GM12878 (cell line): ENCODE results near the gene YEATS4.

Experiments
- BCL11A ChIP-seq: IDR thresholded peaks from 2 replicates; pipeline ENCODE4 v1.6.1; 2011; ENCODE audit warnings: low read depth, low read length
- EP300 ChIP-seq, 2 experiments: fragments of 150-350 bp in 1 of 2; IDR thresholded peaks; 2 replicates each; pipeline ENCODE4 v1.6.1; 2011 to 2012; ENCODE audit warnings: low read depth in 2 of 2, low read length in 2 of 2, borderline replicate concordance in 1 of 2, improper control_type of control experiment in 1 of 2, inconsistent platforms in 1 of 2; ENCODE audit not compliant: control insufficient read depth in 1 of 2
- GABPA ChIP-seq: IDR thresholded peaks from 2 replicates; pipeline ENCODE4 v1.6.1; 2014; ENCODE audit warnings: antibody characterized with exemption, low read depth, mild to moderate bottlenecking, inconsistent platforms
- HDGF ChIP-seq: fragments of 450-650 bp; IDR thresholded peaks from 2 replicates; pipeline ENCODE4 v1.6.1; 2016; ENCODE audit warnings: antibody characterized with exemption
- IKZF1 ChIP-seq: fragments of 450-650 bp; conservative IDR thresholded peaks from 2 replicates; pipeline ENCODE4 v1.6.1; 2017; ENCODE audit warnings: antibody characterized with exemption, mild to moderate bottlenecking
- LARP7 ChIP-seq: fragments of 450-650 bp; IDR thresholded peaks from 2 replicates; pipeline ENCODE4 v1.6.1; 2017; ENCODE audit warnings: mild to moderate bottlenecking
- MYC ChIP-seq: IDR thresholded peaks from 2 replicates; pipeline ENCODE4 v1.6.1; 2011; ENCODE audit warnings: mild to moderate bottlenecking, low read length, moderate library complexity, inconsistent platforms; ENCODE audit not compliant: insufficient read depth, insufficient replicate concordance, insufficient read length, severe bottlenecking
- NFXL1 ChIP-seq: fragments of 450-650 bp; IDR thresholded peaks from 2 replicates; pipeline ENCODE4 v1.6.1; 2017; ENCODE audit warnings: antibody characterized with exemption, mild to moderate bottlenecking, borderline replicate concordance
- SP1 ChIP-seq: IDR thresholded peaks from one replicate; pipeline ENCODE4 v1.6.1; 2011; ENCODE audit warnings: low read depth, low read length
- YY1 ChIP-seq: IDR thresholded peaks from 2 replicates; pipeline ENCODE4 v1.6.1; 2011; ENCODE audit warnings: low read depth, mild to moderate bottlenecking, low read length
- ZNF384 ChIP-seq: IDR thresholded peaks from 2 replicates; pipeline ENCODE4 v1.6.1; 2012; ENCODE audit warnings: low read depth, mild to moderate bottlenecking, low read length, improper control_type of control experiment, borderline replicate concordance
- TF ChIP-seq, protein P1 (sequence below), 3 experiments: IDR thresholded peaks in 2 of 3; conservative IDR thresholded peaks in 1 of 3; 2 replicates each; pipeline ENCODE4 v1.5.1; 2011; ENCODE audit warnings: low read depth in 3 of 3, low read length in 3 of 3, mild to moderate bottlenecking in 3 of 3, control low read depth in 2 of 3, moderate library complexity in 2 of 3, inconsistent platforms in 1 of 3, mixed read lengths in 1 of 3; ENCODE audit not compliant: control insufficient read depth in 2 of 3, insufficient read depth in 1 of 3; ENCODE audit errors: extremely low read depth in 1 of 3
- TF ChIP-seq, protein P2 (sequence below): fragments of 450-650 bp; formaldehyde crosslinking; IDR thresholded peaks from 2 replicates; pipeline ENCODE4 v1.4.0; 2022; ENCODE audit warnings: mild to moderate bottlenecking, moderate library complexity
- TF ChIP-seq, protein P3 (sequence below): IDR thresholded peaks from 2 replicates; pipeline ENCODE4 v1.6.1; 2012; ENCODE audit warnings: low read length, inconsistent platforms

DNA sequence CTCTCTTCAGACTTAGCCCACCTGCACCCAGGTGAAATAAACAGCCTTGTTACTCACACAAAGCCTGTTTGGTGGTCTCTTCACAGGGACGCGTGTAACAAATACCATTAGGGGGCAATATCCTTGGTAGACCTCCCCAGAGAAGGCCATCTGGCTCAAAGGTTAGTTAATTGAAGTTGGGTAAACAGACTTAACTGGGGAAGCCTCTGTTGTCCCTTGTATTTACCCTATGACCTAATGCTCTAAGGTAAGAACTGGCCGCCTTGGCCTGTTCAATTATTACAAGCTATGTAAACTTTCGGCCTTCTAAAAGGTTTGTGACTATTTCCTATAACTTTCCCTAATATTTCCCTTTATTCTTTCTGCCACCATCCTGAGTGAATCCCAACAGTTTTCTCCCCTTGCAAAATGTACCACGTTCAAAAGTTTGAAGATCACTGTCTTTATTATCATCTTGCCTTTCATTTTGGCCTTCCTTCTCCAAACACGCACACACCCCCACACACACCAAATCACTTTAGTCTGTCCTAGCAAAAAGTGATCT is 26.7 kb upstream of the YEATS4 start:
- TF ChIP-seq LARP7 (no peak), MYC (no peak), HDGF (no peak), SP1 (no peak), GABPA (no peak), BCL11A (no peak), NFXL1 (no peak), EP300 (IDR thresholded peaks at IDR 0.05; ENCODE audit: borderline replicate concordance in 1 of 2, control insufficient read depth in 1 of 2, low read depth in 2 of 2, low read length in 2 of 2) (no peak), YY1 (no peak), IKZF1 (no peak), ZNF384 (no peak)
- TF ChIP-seq, protein P1, sequence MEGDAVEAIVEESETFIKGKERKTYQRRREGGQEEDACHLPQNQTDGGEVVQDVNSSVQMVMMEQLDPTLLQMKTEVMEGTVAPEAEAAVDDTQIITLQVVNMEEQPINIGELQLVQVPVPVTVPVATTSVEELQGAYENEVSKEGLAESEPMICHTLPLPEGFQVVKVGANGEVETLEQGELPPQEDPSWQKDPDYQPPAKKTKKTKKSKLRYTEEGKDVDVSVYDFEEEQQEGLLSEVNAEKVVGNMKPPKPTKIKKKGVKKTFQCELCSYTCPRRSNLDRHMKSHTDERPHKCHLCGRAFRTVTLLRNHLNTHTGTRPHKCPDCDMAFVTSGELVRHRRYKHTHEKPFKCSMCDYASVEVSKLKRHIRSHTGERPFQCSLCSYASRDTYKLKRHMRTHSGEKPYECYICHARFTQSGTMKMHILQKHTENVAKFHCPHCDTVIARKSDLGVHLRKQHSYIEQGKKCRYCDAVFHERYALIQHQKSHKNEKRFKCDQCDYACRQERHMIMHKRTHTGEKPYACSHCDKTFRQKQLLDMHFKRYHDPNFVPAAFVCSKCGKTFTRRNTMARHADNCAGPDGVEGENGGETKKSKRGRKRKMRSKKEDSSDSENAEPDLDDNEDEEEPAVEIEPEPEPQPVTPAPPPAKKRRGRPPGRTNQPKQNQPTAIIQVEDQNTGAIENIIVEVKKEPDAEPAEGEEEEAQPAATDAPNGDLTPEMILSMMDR (IDR thresholded peaks at IDR 0.05 in 2 of 3, conservative IDR thresholded peaks at IDR 0.05 in 1 of 3; ENCODE audit: control insufficient read depth in 2 of 3, extremely low read depth in 1 of 3, insufficient read depth in 1 of 3, low read depth in 3 of 3, low read length in 3 of 3): no peak
- TF ChIP-seq, protein P2, sequence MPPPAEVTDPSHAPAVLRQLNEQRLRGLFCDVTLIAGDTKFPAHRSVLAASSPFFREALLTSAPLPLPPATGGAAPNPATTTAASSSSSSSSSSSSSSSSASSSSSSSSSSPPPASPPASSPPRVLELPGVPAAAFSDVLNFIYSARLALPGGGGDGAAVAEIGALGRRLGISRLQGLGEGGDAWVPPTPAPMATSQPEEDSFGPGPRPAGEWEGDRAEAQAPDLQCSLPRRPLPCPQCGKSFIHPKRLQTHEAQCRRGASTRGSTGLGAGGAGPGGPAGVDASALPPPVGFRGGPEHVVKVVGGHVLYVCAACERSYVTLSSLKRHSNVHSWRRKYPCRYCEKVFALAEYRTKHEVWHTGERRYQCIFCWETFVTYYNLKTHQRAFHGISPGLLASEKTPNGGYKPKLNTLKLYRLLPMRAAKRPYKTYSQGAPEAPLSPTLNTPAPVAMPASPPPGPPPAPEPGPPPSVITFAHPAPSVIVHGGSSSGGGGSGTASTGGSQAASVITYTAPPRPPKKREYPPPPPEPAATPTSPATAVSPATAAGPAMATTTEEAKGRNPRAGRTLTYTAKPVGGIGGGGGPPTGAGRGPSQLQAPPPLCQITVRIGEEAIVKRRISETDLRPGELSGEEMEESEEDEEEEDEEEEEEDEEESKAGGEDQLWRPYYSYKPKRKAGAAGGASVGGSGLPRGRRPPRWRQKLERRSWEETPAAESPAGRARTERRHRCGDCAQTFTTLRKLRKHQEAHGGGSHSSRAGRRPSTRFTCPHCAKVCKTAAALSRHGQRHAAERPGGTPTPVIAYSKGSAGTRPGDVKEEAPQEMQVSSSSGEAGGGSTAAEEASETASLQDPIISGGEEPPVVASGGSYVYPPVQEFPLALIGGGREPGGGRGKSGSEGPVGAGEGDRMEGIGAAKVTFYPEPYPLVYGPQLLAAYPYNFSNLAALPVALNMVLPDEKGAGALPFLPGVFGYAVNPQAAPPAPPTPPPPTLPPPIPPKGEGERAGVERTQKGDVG: no peak
- TF ChIP-seq, protein P3, sequence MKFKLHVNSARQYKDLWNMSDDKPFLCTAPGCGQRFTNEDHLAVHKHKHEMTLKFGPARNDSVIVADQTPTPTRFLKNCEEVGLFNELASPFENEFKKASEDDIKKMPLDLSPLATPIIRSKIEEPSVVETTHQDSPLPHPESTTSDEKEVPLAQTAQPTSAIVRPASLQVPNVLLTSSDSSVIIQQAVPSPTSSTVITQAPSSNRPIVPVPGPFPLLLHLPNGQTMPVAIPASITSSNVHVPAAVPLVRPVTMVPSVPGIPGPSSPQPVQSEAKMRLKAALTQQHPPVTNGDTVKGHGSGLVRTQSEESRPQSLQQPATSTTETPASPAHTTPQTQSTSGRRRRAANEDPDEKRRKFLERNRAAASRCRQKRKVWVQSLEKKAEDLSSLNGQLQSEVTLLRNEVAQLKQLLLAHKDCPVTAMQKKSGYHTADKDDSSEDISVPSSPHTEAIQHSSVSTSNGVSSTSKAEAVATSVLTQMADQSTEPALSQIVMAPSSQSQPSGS: no peak
